GM23338 (cell line): ENCODE data around the gene CMSS1. TPM values are rescaled to one million over a fixed set of nuclear protein-coding genes. Genes with fewer than 3 reads are reported as not detected.

Experiments used
- ATAC-seq: fragments of 200-7000 bp; cut with Tn5 transposase; 3 replicates; pipeline ENCODE4 v1.9.1; 2020
- DNase-seq: peaks from one replicate; pipeline ENCODE4 v3.0.0-alpha.2; 2015; ENCODE audit warnings: low spot score
- H2AFZ ChIP-seq: fragments of 200-600 bp; sonication (generic); 2 replicates; pipeline ENCODE4 v1.8.0; 2016; ENCODE audit warnings: antibody characterized with exemption, mild to moderate bottlenecking, moderate library complexity
- H3F3A ChIP-seq: fragments of 200-600 bp; sonication (generic); replicated peaks from 2 replicates; pipeline ENCODE4 v1.8.0; 2017; ENCODE audit warnings: antibody characterized with exemption, mixed run types, low read depth
- H3K27ac ChIP-seq: fragments of 200-600 bp; sonication (generic); 2 replicates; pipeline ENCODE4 v1.6.1; 2016; ENCODE audit warnings: low read depth
- H3K27me3 ChIP-seq: fragments of 200-600 bp; sonication (generic); 2 replicates; pipeline ENCODE4 v1.8.0; 2016; ENCODE audit warnings: mild to moderate bottlenecking, mixed run types, moderate library complexity; ENCODE audit not compliant: insufficient read depth
- H3K36me3 ChIP-seq: fragments of 200-600 bp; sonication (generic); 2 replicates; pipeline ENCODE4 v1.8.0; 2016; ENCODE audit warnings: mild to moderate bottlenecking; ENCODE audit not compliant: insufficient read depth
- H3K4me1 ChIP-seq: fragments of 200-600 bp; sonication (generic); 2 replicates; pipeline ENCODE4 v1.8.0; 2016; ENCODE audit warnings: mild to moderate bottlenecking, moderate library complexity; ENCODE audit not compliant: insufficient read depth
- H3K4me2 ChIP-seq: fragments of 200-600 bp; sonication (generic); 2 replicates; pipeline ENCODE4 v1.7.1; 2017; ENCODE audit warnings: mixed run types
- H3K4me3 ChIP-seq: fragments of 200-600 bp; sonication (generic); 2 replicates; pipeline ENCODE4 v1.6.1; 2016; ENCODE audit warnings: mixed run types
- H3K79me2 ChIP-seq: fragments of 200-600 bp; sonication (generic); replicated peaks from 2 replicates; pipeline ENCODE4 v1.8.0; 2017; ENCODE audit warnings: mild to moderate bottlenecking; ENCODE audit not compliant: insufficient read depth
- H3K9me2 ChIP-seq: fragments of 200-600 bp; sonication (generic); 2 replicates; pipeline ENCODE4 v1.8.0; 2017; ENCODE audit not compliant: insufficient read depth
- H4K20me1 ChIP-seq: fragments of 200-600 bp; sonication (generic); replicated peaks from 2 replicates; pipeline ENCODE4 v1.8.0; 2017; ENCODE audit warnings: mild to moderate bottlenecking; ENCODE audit not compliant: insufficient read depth
- H3K27ac Mint-ChIP-seq: 2 replicates; pipeline ENCODE4 v1.8.0; 2020; ENCODE audit warnings: inconsistent platforms, mild to moderate bottlenecking, moderate library complexity, mixed read lengths
- H3K27me3 Mint-ChIP-seq: 3 replicates; pipeline ENCODE4 v1.8.0; 2022; ENCODE audit warnings: low read depth, mild to moderate bottlenecking, moderate library complexity, mixed read lengths, inconsistent platforms; ENCODE audit not compliant: insufficient read depth, poor library complexity
- H3K36me3 Mint-ChIP-seq: 3 replicates; pipeline ENCODE4 v1.8.0; 2021; ENCODE audit warnings: low read depth, mild to moderate bottlenecking, inconsistent platforms, moderate library complexity, mixed read lengths
- H3K4me1 Mint-ChIP-seq: 3 replicates; pipeline ENCODE4 v1.8.0; 2020; ENCODE audit warnings: mild to moderate bottlenecking, inconsistent platforms, mixed read lengths
- H3K4me3 Mint-ChIP-seq: 3 replicates; pipeline ENCODE4 v1.8.0; 2021; ENCODE audit warnings: moderate library complexity, mild to moderate bottlenecking, inconsistent platforms, mixed read lengths
- H3K9me3 Mint-ChIP-seq: 3 replicates; pipeline ENCODE4 v1.8.0; 2020; ENCODE audit warnings: moderate library complexity, mild to moderate bottlenecking, inconsistent platforms, mixed read lengths
- CREB1 ChIP-seq: fragments of 250-450 bp; sonication (Bioruptor Pico); IDR thresholded peaks from 2 replicates; pipeline ENCODE4 v1.5.0; 2020; ENCODE audit warnings: low read depth, mild to moderate bottlenecking, moderate library complexity
- CTCF ChIP-seq, 2 experiments: fragments of 200-600 bp in 1 of 2; sonication (generic) in 1 of 2; conservative IDR thresholded peaks; 2 replicates each; pipeline versions ENCODE4 v1.5.1 to v1.6.1; 2016 to 2017; ENCODE audit warnings: antibody characterized with exemption in 2 of 2, low read depth in 2 of 2, mild to moderate bottlenecking in 2 of 2, moderate library complexity in 1 of 2
- ETS1 ChIP-seq: IDR thresholded peaks from 2 replicates; pipeline ENCODE4 v1.6.1; 2016; ENCODE audit warnings: antibody characterized with exemption
- EZH2 ChIP-seq: fragments of 200-600 bp; sonication (generic); IDR thresholded peaks from one replicate; pipeline ENCODE4 v1.8.0; 2017; ENCODE audit warnings: antibody characterized with exemption, mild to moderate bottlenecking, low read depth; ENCODE audit not compliant: unreplicated experiment
- EZH2phosphoT487 ChIP-seq: fragments of 200-600 bp; sonication (generic); IDR thresholded peaks from one replicate; pipeline ENCODE4 v1.8.1; 2018; ENCODE audit warnings: antibody characterized with exemption; ENCODE audit not compliant: unreplicated experiment
- JUNB ChIP-seq: IDR thresholded peaks from one replicate; pipeline ENCODE4 v1.6.1; 2016; ENCODE audit warnings: antibody characterized with exemption; ENCODE audit not compliant: unreplicated experiment
- NANOG ChIP-seq: IDR thresholded peaks from 2 replicates; pipeline ENCODE4 v1.6.1; 2016; ENCODE audit warnings: antibody characterized with exemption, borderline replicate concordance
- POLR2AphosphoS5 ChIP-seq: IDR thresholded peaks from 2 replicates; pipeline ENCODE4 v1.6.1; 2016; ENCODE audit warnings: antibody characterized with exemption, low read depth
- REST ChIP-seq: IDR thresholded peaks from one replicate; pipeline ENCODE4 v1.6.1; 2018; ENCODE audit warnings: antibody characterized with exemption; ENCODE audit not compliant: unreplicated experiment
- STAT1 ChIP-seq: IDR thresholded peaks from one replicate; pipeline ENCODE4 v1.6.1; 2016; ENCODE audit warnings: antibody characterized with exemption; ENCODE audit not compliant: unreplicated experiment
- ZNF114 ChIP-seq: fragments of 250-450 bp; sonication (Bioruptor Pico); IDR thresholded peaks from 2 replicates; pipeline ENCODE4 v1.5.0; 2020; ENCODE audit warnings: mild to moderate bottlenecking, moderate library complexity
- ZNF331 ChIP-seq: fragments of 250-450 bp; sonication (Bioruptor Pico); IDR thresholded peaks from 2 replicates; pipeline ENCODE4 v1.5.0; 2020; ENCODE audit warnings: low read depth, mild to moderate bottlenecking, moderate library complexity
- polyA plus RNA-seq: library from polyadenylated mRNA; unstranded; fragments of >200 nt; fragmentation: Nextera tagmentation; extraction: Ambion mirVana; gene quantifications from 2 replicates; pipeline ENCODE4 v1.2.1, GENCODE V29; 2016
- total RNA-seq: library from RNA; depleted of rRNA; stranded (reverse); fragments of >200 nt; shearing (Covaris generic); gene quantifications from 2 replicates; pipeline ENCODE4 v1.2.3, GENCODE V29; 2014

Gene CMSS1
- total and polyA plus RNA-seq, 2 experiments from 2014 or later: 39.4 to 187 TPM

DNA sequence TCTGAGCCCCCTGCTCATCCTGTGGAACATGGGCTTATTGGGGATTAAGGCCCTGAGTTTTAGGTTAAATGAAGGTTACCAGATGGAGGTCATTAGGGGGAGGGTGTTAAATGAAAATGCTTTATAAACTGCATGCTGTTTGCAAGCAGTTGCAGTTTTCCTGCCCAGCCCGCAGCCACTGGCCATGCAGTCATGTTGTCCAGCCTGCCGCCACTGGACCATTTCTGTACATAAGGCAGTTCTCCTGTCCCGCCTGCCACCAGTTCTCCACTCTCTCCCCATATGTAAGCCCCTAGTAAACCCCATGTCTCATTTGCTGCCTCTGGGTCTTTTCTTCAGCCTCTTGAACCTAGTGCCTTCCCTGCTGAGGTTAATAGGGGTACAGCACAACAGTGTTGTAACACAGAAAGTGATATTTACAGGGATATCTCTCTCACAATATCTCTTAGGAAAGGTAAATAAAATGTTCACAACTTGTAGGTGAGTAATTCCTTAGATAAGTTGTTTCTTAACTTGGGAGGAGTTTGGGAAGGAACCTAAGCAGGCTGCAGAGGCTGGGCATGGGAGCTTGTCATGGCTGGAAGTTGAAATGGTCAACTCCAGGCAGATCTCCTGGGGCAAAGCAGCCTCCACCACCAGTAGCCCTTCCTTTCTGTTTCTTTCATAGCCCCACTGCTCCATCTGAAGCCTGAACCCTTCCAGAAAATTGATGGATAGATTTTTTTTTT, 148.2 kb downstream of the CMSS1 start:
- H3K27me3 Mint-ChIP-seq: peaks cover 2% of the 10 kb centered on the region
- H3K4me2 ChIP-seq: no peak overlapping the region
- no peak overlapping the region for H3K4me3 Mint-ChIP-seq
- TF ChIP-seq STAT1 (no peak), NANOG (no peak), POLR2AphosphoS5 (no peak), EZH2phosphoT487 (no peak), ZNF331 (no peak), CREB1 (CRISPR knock-in tag) (no peak)
- H3K9me2 ChIP-seq: no peaks in the 10 kb centered on the region
- no peak overlapping the region for H2AFZ ChIP-seq
- no peaks in the 10 kb centered on the region for H4K20me1 ChIP-seq
- no peaks in the 10 kb centered on the region for H3K36me3 ChIP-seq
- no peaks in the 10 kb centered on the region for H3K4me1 ChIP-seq
- no peak overlapping the region for H3K4me3 ChIP-seq
- ATAC-seq (no peak), DNase-seq (no peak)
- H3K27me3 ChIP-seq: no peaks in the 10 kb centered on the region
- H3K27ac ChIP-seq: no peak overlapping the region
- no peaks in the 10 kb centered on the region for H3K9me3 Mint-ChIP-seq
- H3K79me2 ChIP-seq: no peaks in the 10 kb centered on the region
- no peaks in the 10 kb centered on the region for H3K4me1 Mint-ChIP-seq
- no peak overlapping the region for H3K27ac Mint-ChIP-seq
- H3K36me3 Mint-ChIP-seq: no peaks in the 10 kb centered on the region
- H3F3A ChIP-seq: no peaks in the 10 kb centered on the region

GRCh38 chr3:99966662-99967416, 149.2 kb downstream of the CMSS1 start:
- Histone ChIP-seq H3K4me2 (no peak overlapping the region), H3K36me3 (no peaks in the 10 kb centered on the region), H3K4me1 (no peaks in the 10 kb centered on the region), H3K27ac (no peak overlapping the region), H3K27me3 (no peaks in the 10 kb centered on the region), H4K20me1 (no peaks in the 10 kb centered on the region), H3K79me2 (no peaks in the 10 kb centered on the region), H3K9me2 (no peaks in the 10 kb centered on the region), H3F3A (no peaks in the 10 kb centered on the region), H2AFZ (no peak overlapping the region), H3K4me3 (no peak overlapping the region)
- Mint-ChIP-seq H3K9me3 (no peaks in the 10 kb centered on the region), H3K36me3 (no peaks in the 10 kb centered on the region), H3K4me3 (no peak overlapping the region), H3K27ac (no peak overlapping the region), H3K27me3 (peaks cover 2% of the 10 kb centered on the region), H3K4me1 (no peaks in the 10 kb centered on the region)
- DNase-seq (no peak), ATAC-seq (no peak)
- TF ChIP-seq EZH2 (no peak), JUNB (no peak), STAT1 (no peak), REST (no peak), ETS1 (no peak), NANOG (no peak), ZNF114 (no peak), CREB1 (CRISPR knock-in tag) (no peak), POLR2AphosphoS5 (no peak), ZNF331 (no peak), CTCF (conservative IDR thresholded peaks at IDR 0.05; ENCODE audit: low read depth in 2 of 2) (no peak), EZH2phosphoT487 (no peak)
